ENCODE data around the gene GAB3.

GAB3 gene

GRCh38 chrX:154750301-154751202, at the start of gene GAB3:
TSS of gene GAB3 (minus strand) at chrX:154751077. CDS start at chrX:154751025, 52 bp downstream.
- peak in 1 of 2 donors; percentile 12 for DNase-seq (ENCODE audit: low read depth in 2 of 2)

GRCh38 chrX:154799556-154800348, 48.9 kb upstream of the GAB3 start:
- DNase-seq (ENCODE audit: low read depth in 2 of 2), result no peak

- DNase-seq (ENCODE audit: low read depth in 2 of 2), result no peak
These were observed 46.1 kb upstream of the GAB3 start for GRCh38 chrX:154797006-154797405.

- no peak for DNase-seq (ENCODE audit: low read depth in 2 of 2)
These were observed 44.1 kb upstream of the GAB3 start for GRCh38 chrX:154795016-154795415.

GRCh38 chrX:154793084-154793795, 42.4 kb upstream of the GAB3 start:
- no peak for DNase-seq (ENCODE audit: low read depth in 2 of 2)

GRCh38 chrX:154791939-154792338, 41.1 kb upstream of the GAB3 start:
- no peak for DNase-seq (ENCODE audit: low read depth in 2 of 2)

- no peak for DNase-seq (ENCODE audit: low read depth in 2 of 2)
These were observed 40.6 kb upstream of the GAB3 start for GRCh38 chrX:154791467-154791866.

GRCh38 chrX:154785716-154786115, 34.8 kb upstream of the GAB3 start:
- DNase-seq (ENCODE audit: low read depth in 2 of 2), result no peak

GRCh38 chrX:154784149-154784995, 33.5 kb upstream of the GAB3 start:
- no peak for DNase-seq (ENCODE audit: low read depth in 2 of 2)

GRCh38 chrX:154780968-154781367, 30.1 kb upstream of the GAB3 start:
- no peak for DNase-seq (ENCODE audit: low read depth in 2 of 2)

- DNase-seq (ENCODE audit: low read depth in 2 of 2), result no peak
These were observed 28.4 kb upstream of the GAB3 start for GRCh38 chrX:154779261-154779660.

- DNase-seq (ENCODE audit: low read depth in 2 of 2), result no peak
These were observed 25.9 kb upstream of the GAB3 start for GRCh38 chrX:154776753-154777152.

GRCh38 chrX:154775419-154776349, 24.8 kb upstream of the GAB3 start:
- no peak for DNase-seq (ENCODE audit: low read depth in 2 of 2)

- no peak for DNase-seq (ENCODE audit: low read depth in 2 of 2)
These were observed 23.7 kb upstream of the GAB3 start for GRCh38 chrX:154774622-154775021.

- peak; percentile 94 for DNase-seq (ENCODE audit: low read depth in 2 of 2)
These were observed 11.8 kb upstream of the GAB3 start, which contains the start of gene DKC1 for GRCh38 chrX:154762537-154763296. TSS of gene DKC1 (plus strand) at chrX:154762864. CDS start at chrX:154762966, 102 bp downstream.

GRCh38 chrX:154761977-154762536, 11.2 kb upstream of the GAB3 start:
- no peak for DNase-seq (ENCODE audit: low read depth in 2 of 2)

- no peak for DNase-seq (ENCODE audit: low read depth in 2 of 2)
These were observed 7.8 kb upstream of the GAB3 start for GRCh38 chrX:154758696-154759095.

- no peak for DNase-seq (ENCODE audit: low read depth in 2 of 2)
These were observed 893 bp upstream of the GAB3 start for GRCh38 chrX:154751669-154752271.

Data from stimulated activated CD8-positive, alpha-beta memory T cell treated with anti-CD3 and anti-CD28 coated beads, Interleukin-15, amount 100 ng/mL, for 48 hours (primary cell).